Right cardiac atrium (tissue), 5 donors: ENCODE results near the gene SORCS3. TPM values are rescaled to one million over a fixed set of nuclear protein-coding genes. Genes with fewer than 3 reads are reported as not detected.

Source experiments
- ATAC-seq, 2 donors: fragments of 200-7000 bp; cut with Tn5 transposase; one replicate each; pipeline versions ENCODE4 v1.8.0 to v1.9.1; 2020; ENCODE audit warnings: moderate library complexity in 2 of 2, mild to moderate bottlenecking in 1 of 2
- DNase-seq, 3 donors: peaks; one replicate each; pipeline ENCODE4 v3.0.0-alpha.2; 2020
- H3K27ac ChIP-seq: one replicate; pipeline ENCODE4 v1.5.1; 2013; ENCODE audit warnings: mild to moderate bottlenecking, low read length, control low read depth, moderate library complexity
- H3K27me3 ChIP-seq: one replicate; pipeline ENCODE4 v1.6.1; 2013; ENCODE audit not compliant: control insufficient read depth, insufficient read depth
- H3K4me1 ChIP-seq: one replicate; pipeline ENCODE4 v1.6.1; 2013; ENCODE audit warnings: low read length; ENCODE audit not compliant: control insufficient read depth, insufficient read depth
- H3K4me3 ChIP-seq: one replicate; pipeline ENCODE4 v1.5.1; 2013; ENCODE audit warnings: low read length, control low read depth
- H3K9me3 ChIP-seq: one replicate; pipeline ENCODE4 v1.6.1; 2013; ENCODE audit warnings: low read length; ENCODE audit not compliant: control insufficient read depth
- WGBS: extraction: QIAGEN DNeasy Blood & Tissue Kit; methylation state at CpG from one replicate; pipeline ENCODE4 v1.1.7; 2013; 5-methylcytosine and 5-hydroxymethylcytosine counted together
- intact Hi-C, 4 donors: fragments of 100-400 bp; cut with DNase I; formaldehyde crosslinking; loops; one replicate each; pipeline versions ENCODE4 v1.11.0 to v1.14.0; 2022 to 2023
- polyA plus RNA-seq: library from polyadenylated mRNA; stranded (reverse); fragments of 200-250 nt; gene quantifications from one replicate; pipeline ENCODE4 v1.2.3, GENCODE V29; 2013
- total RNA-seq, 4 donors: library from RNA; stranded (reverse); fragmentation: NEBNext Ultra II Directional; extraction: Animal tissue kit (Norgen Biotek cat#: 25700); gene quantifications; one replicate each; pipeline ENCODE4 v1.2.1, GENCODE V29; 2021
- donor health status: healthy with polysubstance abuse.
- donor health status: DM: no; HTN: yes; CAD: no.
- donor health status: DM: no; HTN: no; CAD: no.
- donor health status: DM: no; HTN: yes; CAD: no; lungs with severe emphysema.
- donor health status: DM: yes; HTN: yes; CAD: no.

Gene SORCS3
- total and polyA plus RNA-seq, 5 donors, result 0.03 to 0.11 (median 0.07) TPM; not detected in 2

- no peaks in the 10 kb centered on the region for H3K27me3 ChIP-seq
- no peaks in the 10 kb centered on the region for H3K4me1 ChIP-seq
- WGBS, result 89% methylated on average over 3 of the region's 3 CpGs
- DNase-seq, result no peak
- H3K27ac ChIP-seq, result no peak overlapping the region
- no peak overlapping the region for H3K4me3 ChIP-seq
- no peaks in the 10 kb centered on the region for H3K9me3 ChIP-seq
- no peak for ATAC-seq
- intact Hi-C loops, result loop anchor here in 1 of 4 donors (5.0 kb wide), 1 partner anchor 131 kb away; no protein-coding TSS in a partner anchor
Observed at GRCh38 chr10:104778371-104778770, 137.3 kb downstream of the SORCS3 start.

DNA sequence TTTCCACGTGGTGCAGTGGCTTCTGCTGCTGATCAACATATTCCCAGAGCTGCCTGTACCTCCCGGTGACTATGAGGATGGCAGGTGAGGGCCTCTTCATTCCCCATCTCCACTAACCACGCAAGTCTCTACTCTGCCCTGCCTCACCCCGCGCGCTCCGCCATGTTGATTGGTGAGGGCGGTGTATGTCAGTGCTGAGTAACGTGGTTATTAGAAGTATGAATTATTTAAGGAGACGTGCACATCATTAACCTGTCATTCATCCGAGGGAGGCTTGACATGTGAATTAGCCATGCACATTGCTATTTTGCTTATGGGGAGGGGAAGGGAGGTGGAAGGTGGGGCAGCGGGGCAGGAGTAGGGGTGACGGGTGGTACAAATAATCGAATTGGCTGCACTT is 138.6 kb downstream of the SORCS3 start:
- intact Hi-C loops, result loop anchor here in 1 of 4 donors (5.0 kb wide), 1 partner anchor 132 kb away; no protein-coding TSS in a partner anchor
- ATAC-seq (no peak), DNase-seq (no peak)
- Histone ChIP-seq H3K4me1 (no peaks in the 10 kb centered on the region), H3K27ac (no peak overlapping the region), H3K4me3 (no peak overlapping the region), H3K27me3 (no peaks in the 10 kb centered on the region), H3K9me3 (no peaks in the 10 kb centered on the region)
- WGBS, result 87% methylated on average over 14 of the region's 14 CpGs

- Histone ChIP-seq H3K27me3 (no peaks in the 10 kb centered on the region), H3K9me3 (no peaks in the 10 kb centered on the region), H3K4me1 (no peaks in the 10 kb centered on the region), H3K27ac (no peak overlapping the region), H3K4me3 (no peak overlapping the region)
- 71% methylated on average over 5 of the region's 5 CpGs for WGBS
- ATAC-seq (peak in 1 of 2 donors; percentile 45), DNase-seq (no peak)
- intact Hi-C loops, result no loop called here
Observed at GRCh38 chr10:104780165-104780564, 139.1 kb downstream of the SORCS3 start.

DNA sequence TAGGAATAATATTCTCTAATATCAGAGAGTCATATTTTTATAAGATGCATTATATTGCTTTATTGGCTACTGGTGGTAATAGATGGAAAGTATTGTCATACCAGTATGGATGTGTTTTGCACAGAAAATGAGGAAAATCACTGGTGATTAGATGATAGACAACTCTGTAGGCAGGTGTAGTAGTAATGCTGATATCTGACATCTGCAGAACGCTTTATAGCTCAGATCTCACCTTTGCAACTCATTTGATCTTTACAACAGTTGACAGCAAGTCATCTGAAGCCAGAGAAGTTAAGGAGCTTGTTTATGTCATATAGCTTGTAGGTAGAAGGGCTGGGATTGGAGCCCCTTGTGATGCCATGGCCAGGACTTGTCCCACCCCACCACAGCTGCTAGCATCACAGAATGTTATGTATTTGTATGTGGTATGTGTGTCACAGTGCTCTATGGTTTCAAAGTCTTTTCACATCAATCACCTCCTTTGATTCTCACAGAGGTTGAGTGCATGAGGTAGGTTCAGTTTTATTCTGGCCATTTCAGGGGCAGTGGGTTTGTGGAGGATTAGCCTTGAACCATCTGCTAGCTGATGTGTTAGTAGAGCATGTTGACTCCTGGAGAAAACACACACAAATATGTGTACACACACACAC is 140.0 kb downstream of the SORCS3 start:
- Histone ChIP-seq H3K4me1 (no peaks in the 10 kb centered on the region), H3K9me3 (no peaks in the 10 kb centered on the region), H3K27me3 (no peaks in the 10 kb centered on the region), H3K4me3 (no peak overlapping the region), H3K27ac (no peak overlapping the region)
- intact Hi-C loops, result no loop called here
- DNase-seq (no peak), ATAC-seq (no peak)
- WGBS, result 60% methylated on average over 1 of the region's 1 CpG

DNA sequence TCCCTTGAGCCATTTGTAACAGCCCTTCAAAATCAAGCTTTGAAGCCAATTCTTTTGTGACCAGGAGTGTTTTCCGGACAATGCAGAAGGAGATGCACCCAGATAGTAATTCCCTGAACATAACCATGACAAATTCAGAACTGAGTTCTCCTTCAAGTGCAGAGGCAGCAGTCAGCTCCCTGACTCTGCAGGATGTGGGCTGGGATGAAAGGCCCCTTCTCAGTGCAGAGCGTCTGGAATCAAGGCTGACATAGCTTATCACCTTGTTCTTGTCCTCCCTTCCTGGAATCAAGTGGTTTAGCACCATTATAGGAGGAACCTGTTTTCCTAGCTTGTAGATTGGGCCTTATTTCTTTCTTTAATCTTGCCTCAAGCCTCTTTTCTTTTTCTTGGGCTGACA is 143.4 kb downstream of the SORCS3 start:
- Histone ChIP-seq H3K9me3 (no peaks in the 10 kb centered on the region), H3K27ac (no peak overlapping the region), H3K4me1 (no peaks in the 10 kb centered on the region), H3K4me3 (no peak overlapping the region), H3K27me3 (no peaks in the 10 kb centered on the region)
- intact Hi-C loops, result no loop called here
- ATAC-seq (no peak), DNase-seq (no peak)
- 76% methylated on average over 2 of the region's 2 CpGs for WGBS

DNA sequence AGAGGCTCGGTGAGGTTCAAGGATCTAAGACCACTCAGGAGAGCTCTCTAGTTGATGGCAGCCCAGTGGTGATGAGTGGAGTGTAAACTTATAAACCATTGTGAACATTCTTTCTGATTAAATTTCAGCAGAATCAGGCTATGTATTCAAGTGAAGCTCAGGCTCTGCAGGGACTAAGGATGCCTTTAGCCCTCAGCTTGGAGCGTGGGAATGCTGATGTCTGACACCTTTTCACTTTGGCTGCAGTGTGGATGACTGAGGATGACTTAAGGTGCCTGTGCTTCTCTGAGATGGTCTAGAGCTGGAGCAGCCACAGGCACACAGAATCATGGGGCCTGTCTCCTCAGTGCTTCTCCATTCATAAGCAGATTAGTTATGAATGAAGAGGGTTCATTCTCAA is 150.4 kb downstream of the SORCS3 start:
- Histone ChIP-seq H3K4me1 (no peaks in the 10 kb centered on the region), H3K4me3 (no peak overlapping the region), H3K27me3 (no peaks in the 10 kb centered on the region), H3K9me3 (no peaks in the 10 kb centered on the region), H3K27ac (no peak overlapping the region)
- DNase-seq (no peak), ATAC-seq (no peak)
- intact Hi-C loops, result no loop called here
- 60% methylated on average over 2 of the region's 2 CpGs for WGBS

DNA sequence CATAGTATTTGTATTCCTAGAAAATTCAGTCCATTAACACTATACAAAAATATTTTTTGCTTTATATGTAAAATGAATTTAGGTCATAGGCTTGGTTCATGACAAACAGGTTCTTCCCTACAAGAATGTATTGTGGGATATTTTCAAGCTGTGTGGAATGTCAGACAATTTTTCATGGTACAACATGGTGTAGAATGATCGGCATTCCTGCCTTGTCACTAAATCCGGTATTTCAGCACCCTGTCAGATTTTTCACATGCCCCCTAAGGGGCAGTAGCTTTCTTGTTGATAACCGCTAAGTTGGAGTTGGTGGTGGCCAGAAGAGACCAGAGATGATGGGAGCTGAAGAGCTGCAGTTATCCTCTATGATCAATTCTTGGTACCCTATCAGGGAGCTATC is 154.3 kb downstream of the SORCS3 start:
- intact Hi-C loops, result no loop called here

GRCh38 chr10:104796823-104797222 is 155.7 kb downstream of the SORCS3 start:
- 47% methylated on average over 2 of the region's 2 CpGs for WGBS
- no peaks in the 10 kb centered on the region for H3K27me3 ChIP-seq
- no peak overlapping the region for H3K27ac ChIP-seq
- no peaks in the 10 kb centered on the region for H3K4me1 ChIP-seq
- H3K4me3 ChIP-seq, result no peak overlapping the region
- ATAC-seq, result no peak
- no peak for DNase-seq
- no peaks in the 10 kb centered on the region for H3K9me3 ChIP-seq
- intact Hi-C loops, result no loop called here

More for the DNA sequence above, 154.3 kb downstream of the SORCS3 start:
- DNase-seq, result no peak
- 60% methylated on average over 3 of the region's 3 CpGs for WGBS
- Histone ChIP-seq H3K27me3 (no peaks in the 10 kb centered on the region), H3K9me3 (no peaks in the 10 kb centered on the region), H3K27ac (no peak overlapping the region), H3K4me3 (no peak overlapping the region), H3K4me1 (no peaks in the 10 kb centered on the region)
- no peak for ATAC-seq

GRCh38 chr10:104802941-104803340 is 161.9 kb downstream of the SORCS3 start:
- intact Hi-C loops, result no loop called here
- Histone ChIP-seq H3K27me3 (no peaks in the 10 kb centered on the region), H3K27ac (no peak overlapping the region), H3K9me3 (no peaks in the 10 kb centered on the region), H3K4me3 (no peak overlapping the region), H3K4me1 (no peaks in the 10 kb centered on the region)
- DNase-seq (no peak), ATAC-seq (no peak)
- 91% methylated on average over 1 of the region's 1 CpG for WGBS

DNA sequence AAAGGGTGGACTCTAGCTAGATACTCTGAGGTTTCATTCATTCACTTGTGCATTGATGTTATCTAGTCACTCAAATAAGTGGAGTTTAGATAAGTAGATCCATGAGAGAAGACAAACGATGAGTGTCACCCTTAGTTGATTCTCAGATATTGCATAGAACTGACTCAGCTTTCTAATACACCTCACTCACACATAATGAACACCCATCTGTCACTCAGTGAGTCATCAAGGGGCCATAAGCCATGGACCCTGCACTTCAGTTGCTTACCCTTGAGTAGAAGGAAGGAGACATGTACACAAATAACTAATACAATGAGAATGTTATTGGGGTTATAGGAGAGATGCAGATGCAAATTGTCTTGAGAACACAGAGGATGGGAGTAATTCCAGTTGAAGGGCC is 163.8 kb downstream of the SORCS3 start:
- Histone ChIP-seq H3K4me1 (no peaks in the 10 kb centered on the region), H3K9me3 (no peaks in the 10 kb centered on the region), H3K27me3 (no peaks in the 10 kb centered on the region), H3K27ac (no peak overlapping the region), H3K4me3 (no peak overlapping the region)
- ATAC-seq (no peak), DNase-seq (no peak)
- WGBS, result 69% methylated on average over 1 of the region's 1 CpG
- intact Hi-C loops, result no loop called here

DNA sequence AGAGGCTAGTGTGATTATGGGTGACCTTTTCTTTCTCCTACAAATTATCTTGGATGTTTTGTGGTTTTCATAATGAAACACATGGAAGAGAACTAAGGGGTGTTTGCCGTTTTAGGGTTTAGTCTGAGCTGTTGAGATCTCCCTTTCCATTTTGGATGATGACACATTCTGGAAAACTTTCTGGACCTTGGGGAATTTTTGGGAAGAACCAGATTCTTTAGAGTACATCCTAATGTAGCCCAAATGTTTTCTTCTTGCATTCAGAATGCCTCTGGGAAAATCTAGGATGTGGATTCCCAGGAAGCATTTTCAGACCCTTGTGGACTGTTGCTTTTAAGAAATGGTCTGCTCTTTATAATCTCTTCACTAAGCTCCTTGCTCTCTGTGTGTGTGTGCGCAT is 165.7 kb downstream of the SORCS3 start:
- intact Hi-C loops, result no loop called here
- DNase-seq, result no peak
- 86% methylated on average over 2 of the region's 2 CpGs for WGBS

More for the DNA sequence above, 165.7 kb downstream of the SORCS3 start:
- ATAC-seq, result no peak
- H3K27me3 ChIP-seq, result no peaks in the 10 kb centered on the region
- no peak overlapping the region for H3K27ac ChIP-seq
- H3K4me3 ChIP-seq, result no peak overlapping the region
- no peaks in the 10 kb centered on the region for H3K4me1 ChIP-seq
- H3K9me3 ChIP-seq, result no peaks in the 10 kb centered on the region
